Natural killer cell (primary cell): ENCODE measurements around the gene INPP5F. TPM values are rescaled to one million over a fixed set of nuclear protein-coding genes. Genes with fewer than 3 reads are reported as not detected.

Experiments used
- ATAC-seq, 3 donors: fragments of 150-1000 bp in 2 of 3; fragments of 200-7000 bp in 1 of 3; cut with Tn5 transposase; 1 replicate in 1 of 3; 2 replicates in 2 of 3; pipeline ENCODE4 v1.10.0; 2021; ENCODE audit warnings: mild to moderate bottlenecking in 2 of 3, moderate library complexity in 2 of 3
- DNase-seq, 2 donors: peaks; one replicate each; pipeline versions ENCODE4 v3.0.0 to v3.0.0-alpha.2; 2013 to 2021; ENCODE audit warnings: mixed read lengths in 1 of 2
- H3K27ac ChIP-seq: one replicate; pipeline ENCODE4 v1.5.1; 2013; ENCODE audit warnings: mild to moderate bottlenecking, low read length
- H3K27me3 ChIP-seq: one replicate; pipeline ENCODE4 v1.6.1; 2013; ENCODE audit warnings: low read length; ENCODE audit not compliant: control insufficient read depth, insufficient read depth
- H3K36me3 ChIP-seq: one replicate; pipeline ENCODE4 v1.6.1; 2013; ENCODE audit warnings: low read length; ENCODE audit not compliant: control insufficient read depth, insufficient read depth
- H3K4me1 ChIP-seq: one replicate; pipeline ENCODE4 v1.6.1; 2013; ENCODE audit warnings: low read length; ENCODE audit not compliant: control insufficient read depth, insufficient read depth
- H3K4me3 ChIP-seq: one replicate; pipeline ENCODE4 v1.5.1; 2013; ENCODE audit warnings: low read length
- H3K9me3 ChIP-seq: one replicate; pipeline ENCODE4 v1.6.1; 2013; ENCODE audit warnings: low read length; ENCODE audit not compliant: control insufficient read depth, insufficient read depth
- H3K27ac Mint-ChIP-seq, 2 donors: one replicate each; pipeline ENCODE4 v1.8.0; 2022; ENCODE audit warnings: mild to moderate bottlenecking in 2 of 2, mixed read lengths in 2 of 2, moderate library complexity in 1 of 2
- H3K27me3 Mint-ChIP-seq, 2 donors: one replicate each; pipeline ENCODE4 v1.8.0; 2022; ENCODE audit warnings: low read depth in 2 of 2, mixed read lengths in 2 of 2
- H3K36me3 Mint-ChIP-seq: one replicate; pipeline ENCODE4 v1.8.0; 2022; ENCODE audit warnings: mixed read lengths
- H3K4me1 Mint-ChIP-seq, 2 donors: one replicate each; pipeline ENCODE4 v1.8.0; 2022; ENCODE audit warnings: mixed read lengths in 2 of 2
- H3K4me3 Mint-ChIP-seq: one replicate; pipeline ENCODE4 v1.8.0; 2022; ENCODE audit warnings: mild to moderate bottlenecking, moderate library complexity, mixed read lengths
- H3K9me3 Mint-ChIP-seq, 2 donors: one replicate each; pipeline ENCODE4 v1.8.0; 2022; ENCODE audit warnings: mixed read lengths in 2 of 2
- CTCF ChIP-seq: fragments of 200-600 bp; IDR thresholded peaks from one replicate; pipeline ENCODE4 v1.8.0; 2022; ENCODE audit warnings: antibody characterized with exemption
- WGBS: methylation state at CpG from one replicate; pipeline ENCODE4 v1.1.7; 2013; ENCODE audit warnings: missing lambda C conversion rate; ENCODE audit not compliant: insufficient coverage; 5-methylcytosine and 5-hydroxymethylcytosine counted together
- intact Hi-C: fragments of 100-400 bp; cut with micrococcal nuclease; formaldehyde crosslinking; loops from one replicate; pipeline ENCODE4 v1.14.2; 2022
- total RNA-seq, 4 donors: library from RNA; stranded (reverse); fragments of 120-200 nt in 1 of 4; gene quantifications; one replicate each; pipeline versions ENCODE4 v1.2.3 to v1.2.4, GENCODE V29; 2013 to 2022

The INPP5F gene
- total RNA-seq, 3 donors from 2014 or later (not counting 1 experiment from before 2014, with no cell fraction given): 12.8 to 18.2 (median 15.8) TPM

GRCh38 chr10:119830851-119831250 is 105.0 kb downstream of the INPP5F start:
- intact Hi-C loops: no loop called here
- TF ChIP-seq CTCF: no peak
- no peak overlapping the region for H3K4me3 Mint-ChIP-seq
- no peaks in the 10 kb centered on the region for H3K9me3 Mint-ChIP-seq
- Histone ChIP-seq H3K36me3 (peaks cover 78% of the 10 kb centered on the region), H3K9me3 (no peaks in the 10 kb centered on the region), H3K27ac (no peak overlapping the region), H3K4me3 (no peak overlapping the region), H3K27me3 (no peaks in the 10 kb centered on the region), H3K4me1 (no peaks in the 10 kb centered on the region)
- no peak overlapping the region for H3K27ac Mint-ChIP-seq
- peaks cover 54% of the 10 kb centered on the region for H3K36me3 Mint-ChIP-seq
- WGBS: 98% methylated on average over 4 of the region's 4 CpGs
- no peak for ATAC-seq
- no peak for DNase-seq
- H3K4me1 Mint-ChIP-seq: no peaks in the 10 kb centered on the region
- no peaks in the 10 kb centered on the region for H3K27me3 Mint-ChIP-seq

- Mint-ChIP-seq H3K36me3 (peaks cover 54% of the 10 kb centered on the region), H3K9me3 (no peaks in the 10 kb centered on the region), H3K4me3 (no peak overlapping the region), H3K4me1 (no peaks in the 10 kb centered on the region), H3K27me3 (no peaks in the 10 kb centered on the region), H3K27ac (no peak overlapping the region)
- H3K4me1 ChIP-seq: no peaks in the 10 kb centered on the region
- no peaks in the 10 kb centered on the region for H3K9me3 ChIP-seq
- no peak for DNase-seq
- TF ChIP-seq CTCF: no peak
- no peaks in the 10 kb centered on the region for H3K27me3 ChIP-seq
- intact Hi-C loops: no loop called here
- H3K27ac ChIP-seq: no peak overlapping the region
- H3K4me3 ChIP-seq: no peak overlapping the region
- 96% methylated on average over 11 of the region's 11 CpGs for WGBS
- peaks cover 82% of the 10 kb centered on the region for H3K36me3 ChIP-seq
- ATAC-seq: no peak
These were observed 105.8 kb downstream of the INPP5F start for GRCh38 chr10:119831656-119832055.

GRCh38 chr10:119832951-119833350 is 107.1 kb downstream of the INPP5F start:
- ATAC-seq (no peak), DNase-seq (no peak)
- Histone ChIP-seq H3K27me3 (no peaks in the 10 kb centered on the region), H3K4me1 (no peaks in the 10 kb centered on the region), H3K9me3 (no peaks in the 10 kb centered on the region), H3K4me3 (no peak overlapping the region), H3K27ac (no peak overlapping the region), H3K36me3 (peaks cover 84% of the 10 kb centered on the region)
- no peak for TF ChIP-seq CTCF
- WGBS: 86% methylated on average over 1 of the region's 2 CpGs
- H3K4me1 Mint-ChIP-seq: no peaks in the 10 kb centered on the region
- no peak overlapping the region for H3K4me3 Mint-ChIP-seq
- H3K27me3 Mint-ChIP-seq: no peaks in the 10 kb centered on the region
- no peaks in the 10 kb centered on the region for H3K9me3 Mint-ChIP-seq
- H3K27ac Mint-ChIP-seq: peak overlapping the region; percentile 45 to 61
- intact Hi-C loops: no loop called here
- H3K36me3 Mint-ChIP-seq: peaks cover 56% of the 10 kb centered on the region

GRCh38 chr10:119834188-119834587 is 108.3 kb downstream of the INPP5F start:
- 89% methylated on average over 4 of the region's 4 CpGs for WGBS
- no peak for TF ChIP-seq CTCF
- Mint-ChIP-seq H3K4me3 (no peak overlapping the region), H3K9me3 (no peaks in the 10 kb centered on the region), H3K27ac (peak overlapping the region; percentile 45 to 61), H3K27me3 (no peaks in the 10 kb centered on the region), H3K36me3 (peaks cover 65% of the 10 kb centered on the region), H3K4me1 (no peaks in the 10 kb centered on the region)
- no peaks in the 10 kb centered on the region for H3K4me1 ChIP-seq
- H3K4me3 ChIP-seq: no peak overlapping the region
- no peaks in the 10 kb centered on the region for H3K27me3 ChIP-seq
- ATAC-seq: no peak
- H3K9me3 ChIP-seq: no peaks in the 10 kb centered on the region
- intact Hi-C loops: no loop called here
- peaks cover 90% of the 10 kb centered on the region for H3K36me3 ChIP-seq
- DNase-seq: no peak
- no peak overlapping the region for H3K27ac ChIP-seq
